Stimulated activated CD4-positive, alpha-beta T cell treated with anti-CD3 and anti-CD28 coated beads, Interleukin-4, amount 100 ng/mL, for 24 hours (primary cell): ENCODE results near the gene ERN1.

ENCODE experiments used
- DNase-seq: peaks from one replicate; pipeline ENCODE4 v3.0.0-alpha.2; 2020

The ERN1 gene

DNA sequence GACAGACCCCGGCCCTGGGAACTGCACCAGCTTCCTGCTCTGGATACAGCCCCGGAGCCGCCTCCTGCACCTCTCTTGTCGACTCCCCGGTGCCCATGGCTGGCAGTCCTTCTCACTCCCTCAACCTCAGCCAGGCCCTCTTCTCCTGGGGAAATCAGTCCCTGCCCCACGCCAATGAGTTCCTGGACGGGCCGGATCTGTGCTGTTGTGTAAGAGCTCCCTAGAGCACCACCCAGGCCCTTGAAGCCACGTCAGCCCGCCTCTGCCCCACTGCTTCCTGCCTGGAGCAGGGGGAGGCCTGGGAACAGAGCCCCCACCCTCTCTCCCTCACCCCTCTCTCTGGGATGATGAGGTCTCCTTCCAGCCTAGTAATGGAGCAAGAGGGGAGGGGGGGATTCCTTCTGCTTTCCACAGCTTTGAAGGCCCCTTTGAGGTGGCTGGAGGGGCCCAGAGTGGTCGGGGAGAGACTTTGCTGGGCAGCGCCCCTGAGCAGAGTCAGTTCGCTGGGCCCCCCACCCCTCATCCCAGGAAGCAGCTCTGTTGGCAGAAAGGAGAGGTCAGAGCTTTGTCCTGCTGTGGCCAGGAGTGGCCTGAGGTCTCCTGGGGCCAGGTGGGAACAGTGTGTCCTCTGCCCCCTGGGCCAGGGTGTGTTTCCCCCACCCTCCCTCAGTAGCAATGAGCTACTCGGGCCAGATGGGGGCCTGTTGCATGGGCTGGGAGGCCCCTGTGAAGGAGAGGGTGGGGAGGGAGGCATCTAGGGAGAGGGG, 128.0 kb downstream of the ERN1 start:
- no peak for DNase-seq

DNA sequence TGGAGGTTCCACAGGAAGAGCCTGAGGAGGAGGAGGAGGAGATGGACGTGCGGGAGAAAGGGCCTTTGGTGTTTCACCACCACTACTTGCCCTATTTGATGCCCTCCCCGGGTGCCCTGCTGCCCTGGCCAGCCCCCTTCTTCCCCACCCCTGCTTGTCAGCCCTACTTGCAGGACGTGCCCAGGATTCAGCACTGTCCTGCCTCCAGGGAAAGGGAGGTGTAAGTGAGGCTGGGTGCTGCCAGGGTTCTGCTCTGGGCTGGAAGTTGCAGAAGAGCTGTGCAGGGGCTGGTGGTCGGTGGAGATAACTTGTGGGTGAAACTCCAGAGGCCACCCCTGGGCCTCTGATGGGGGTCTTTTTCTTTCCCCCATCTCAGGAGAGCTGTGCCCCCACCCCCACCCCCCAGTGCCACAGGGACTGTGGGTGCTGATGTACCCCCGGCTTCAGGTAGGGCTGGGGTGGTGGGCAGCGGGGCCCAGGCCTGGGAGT, 128.8 kb downstream of the ERN1 start:
- DNase-seq, result no peak

DNA sequence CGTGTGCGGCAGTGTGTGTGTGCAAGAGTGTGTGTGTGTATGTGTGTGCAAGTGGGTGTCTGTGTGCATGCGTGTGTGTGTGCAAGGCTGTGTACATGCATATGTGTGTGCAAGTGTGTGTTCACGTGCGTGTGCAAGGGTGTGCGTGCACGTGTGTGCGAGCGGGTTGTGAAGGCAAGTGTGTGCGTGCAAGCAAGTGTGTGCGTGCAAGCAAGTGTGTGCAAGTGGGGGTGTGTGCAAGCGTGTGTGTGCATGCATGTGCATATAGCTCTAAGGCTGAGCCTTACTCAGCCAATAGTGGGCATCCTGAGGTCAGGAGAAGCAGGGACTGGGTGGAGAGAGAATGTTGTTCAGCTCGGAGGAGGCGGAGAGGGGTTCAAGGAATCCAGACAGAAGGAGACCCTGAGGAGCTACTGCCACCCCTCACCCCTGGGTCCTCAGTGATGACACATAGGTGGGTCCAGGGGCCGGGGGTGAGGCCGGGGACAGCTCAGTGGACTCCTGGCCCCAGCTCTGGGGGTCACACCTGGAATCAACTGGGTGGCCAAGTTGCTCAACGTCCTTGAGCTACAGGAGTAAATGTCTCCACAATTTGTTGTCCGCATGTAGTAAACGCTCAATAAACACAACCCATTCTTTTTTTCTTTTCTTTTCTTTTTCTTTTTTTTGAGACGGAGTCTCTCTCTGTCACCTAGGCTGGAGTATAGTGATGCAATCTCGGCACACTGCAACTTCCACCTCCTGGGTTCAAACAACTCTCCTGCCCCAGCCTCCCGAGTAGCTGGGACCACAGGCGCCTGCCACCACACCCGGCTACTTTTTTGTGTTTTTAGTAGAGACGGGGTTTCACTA, 130.0 kb downstream of the ERN1 start:
- DNase-seq, result no peak

DNA sequence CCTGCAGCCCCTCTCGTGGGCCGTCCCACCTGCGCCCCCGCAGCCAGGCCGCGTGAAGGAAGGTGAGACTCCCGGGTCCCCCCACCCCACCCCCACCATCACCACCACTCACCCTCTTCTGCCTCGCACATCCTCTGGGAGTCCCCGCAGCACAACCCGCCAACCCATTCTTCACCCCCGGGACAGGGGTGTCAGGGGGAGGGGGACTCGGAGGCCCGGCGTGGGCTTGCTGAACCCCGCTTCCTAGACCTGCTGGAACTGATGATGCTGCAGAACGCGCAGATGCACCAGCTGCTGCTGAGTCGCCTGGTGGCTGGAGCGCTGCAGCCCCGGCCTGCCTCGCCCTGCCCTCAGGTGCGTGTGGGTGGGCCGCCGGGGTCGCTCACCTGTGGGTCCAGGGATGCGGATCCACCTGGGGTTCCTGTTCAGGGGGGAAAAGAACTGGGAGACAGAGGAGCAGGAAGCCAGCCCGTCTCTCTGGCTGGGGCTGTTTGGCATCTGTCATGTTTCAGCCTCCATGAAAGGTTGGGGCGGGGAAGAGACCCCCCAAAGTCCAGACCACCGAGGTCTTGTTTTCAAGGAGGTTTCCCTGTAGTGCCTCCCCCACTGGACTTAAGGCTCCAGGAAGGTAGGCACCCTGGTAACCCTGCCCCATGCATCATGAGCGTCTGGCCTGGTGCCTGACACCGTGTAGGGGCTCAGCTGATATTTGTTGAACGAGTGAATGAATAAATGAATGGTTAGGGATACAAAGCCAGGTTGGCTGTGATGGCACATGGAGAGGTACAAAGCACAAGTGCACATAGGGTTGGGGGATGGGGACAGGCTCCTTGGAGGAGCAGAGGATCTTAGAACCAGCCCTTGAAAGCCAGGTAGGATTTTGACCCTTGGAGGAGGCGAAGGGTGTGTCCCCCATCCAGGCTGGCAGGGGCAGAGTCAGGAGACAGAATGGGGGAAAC, 130.9 kb downstream of the ERN1 start:
- DNase-seq, result no peak

DNA sequence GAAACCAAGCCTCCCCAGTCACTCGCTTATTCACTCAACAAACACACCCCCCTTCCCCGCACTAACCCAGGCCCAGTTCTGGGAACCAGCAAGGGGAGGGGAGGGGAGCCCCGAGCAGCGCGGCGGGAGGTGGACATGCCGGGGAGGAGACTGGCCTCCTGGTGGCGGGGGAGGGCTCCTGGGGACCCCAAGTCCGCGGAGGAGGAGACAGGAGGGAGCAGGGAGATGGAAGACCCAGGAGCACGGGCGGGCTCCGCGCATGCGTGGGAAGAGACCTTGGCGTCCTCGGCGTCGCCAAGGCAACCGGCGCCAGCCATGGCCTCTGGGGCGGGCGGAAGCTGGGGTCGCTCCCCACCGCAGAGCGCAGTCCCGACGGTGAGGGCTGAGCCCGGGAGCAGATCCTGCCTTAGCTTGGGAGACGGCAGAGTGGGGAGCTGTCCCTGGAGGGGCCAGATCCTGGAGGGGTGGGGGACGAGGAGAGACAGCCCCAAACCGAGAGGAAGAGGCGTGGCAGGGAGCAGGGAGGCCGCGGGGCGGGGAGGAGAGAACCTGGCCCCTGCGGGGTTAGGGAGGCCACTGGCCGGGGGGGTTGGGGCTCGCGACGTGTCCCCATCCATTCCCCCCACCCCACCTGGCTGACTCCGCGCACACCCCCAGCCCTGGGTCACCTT, 131.8 kb downstream of the ERN1 start, which contains the start of gene PRR29:
Gene PRR29, plus strand, starts transcription at position 302 of the 671 bp plus-strand sequence. Its CDS starts 14 bp downstream, at position 316.
- DNase-seq, result peak; percentile 68

DNA sequence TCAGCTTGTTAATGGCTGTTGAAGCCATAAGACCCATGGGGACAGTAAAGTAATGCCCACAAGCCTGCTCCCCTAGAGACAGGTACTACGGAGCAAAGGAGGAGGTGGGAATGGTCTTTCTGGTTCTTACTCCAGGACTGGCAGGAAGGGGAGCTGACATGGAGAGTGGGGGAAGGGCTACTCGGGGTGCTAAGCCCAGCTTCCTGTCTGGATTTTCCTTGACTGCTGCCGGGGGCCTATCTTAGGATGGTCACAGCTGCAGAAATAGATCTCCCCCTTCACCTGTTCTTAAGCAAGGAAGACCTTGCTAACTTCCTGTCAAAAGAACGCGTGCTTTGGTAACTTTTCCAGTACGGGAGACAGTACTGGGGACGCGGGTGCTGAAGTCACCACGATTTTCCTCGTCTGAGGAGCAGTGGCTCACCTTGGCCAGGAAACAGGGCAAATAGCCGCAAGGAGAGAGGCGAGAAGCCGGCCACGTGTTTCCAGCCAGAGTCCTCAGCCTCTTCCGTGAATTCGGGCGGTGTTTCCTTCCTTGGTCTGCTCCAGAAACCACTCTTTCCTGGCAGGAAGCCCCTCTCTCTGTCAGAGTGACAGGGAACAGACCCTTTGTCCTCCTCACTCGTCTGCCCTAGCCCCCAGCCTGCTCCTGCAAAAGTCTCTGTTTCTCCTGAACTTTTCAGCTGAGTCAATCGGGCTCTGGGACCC, 132.4 kb downstream of the ERN1 start:
- DNase-seq, result no peak

DNA sequence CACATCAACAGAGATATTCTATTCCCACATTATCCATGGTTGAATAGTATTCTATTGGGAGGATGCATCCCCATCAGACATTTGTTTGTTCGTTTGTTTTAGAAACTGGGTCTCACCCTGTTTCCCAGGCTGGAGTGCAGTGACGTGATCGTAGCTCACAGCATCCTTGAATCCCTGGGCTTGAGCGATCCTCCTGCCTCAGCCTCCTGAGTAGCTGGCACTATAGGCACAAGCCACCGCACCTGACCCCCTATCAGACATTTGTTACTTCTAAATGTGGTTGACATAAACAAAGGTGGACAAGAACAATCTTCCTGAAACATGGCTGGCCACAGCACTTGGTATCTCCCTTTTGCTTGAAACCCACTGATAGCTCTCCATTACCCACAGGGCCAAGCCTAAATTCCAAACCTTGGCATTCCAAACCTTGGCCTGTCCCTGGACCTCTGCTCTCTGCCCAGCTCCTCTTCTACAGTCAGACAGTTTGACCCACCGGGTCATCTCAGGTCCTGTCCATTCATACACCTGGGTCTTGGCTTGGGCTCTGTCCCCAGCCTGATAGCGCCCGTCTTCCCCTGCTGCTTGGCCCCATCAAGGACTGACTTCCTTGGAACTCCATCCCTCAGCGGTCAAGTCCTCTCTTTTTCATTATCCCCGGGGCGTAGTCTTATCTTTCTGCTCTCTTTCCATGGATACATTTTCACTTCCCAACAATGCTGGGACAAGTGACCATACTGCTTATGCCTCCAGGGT, 133.3 kb downstream of the ERN1 start:
- no peak for DNase-seq

DNA sequence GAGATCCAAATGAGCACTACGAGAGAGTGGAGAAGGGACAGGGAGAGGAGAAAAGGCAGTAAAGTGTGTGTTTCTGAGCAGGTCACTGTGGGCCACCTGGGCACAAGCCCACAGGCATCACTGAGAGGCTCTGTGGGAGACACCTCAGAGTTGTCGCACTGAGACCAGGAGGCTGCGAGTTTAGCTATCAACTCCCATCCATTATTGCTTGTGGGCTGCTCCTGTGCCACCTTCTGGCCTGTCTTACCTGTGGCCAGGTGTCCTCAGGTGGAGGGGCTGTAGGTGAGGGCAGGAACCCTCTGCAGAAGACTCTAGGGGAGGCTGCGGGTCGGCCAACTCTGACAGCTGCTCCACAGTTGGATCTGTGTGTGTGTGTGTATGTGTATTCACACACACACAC, 134.3 kb downstream of the ERN1 start:
- no peak for DNase-seq

DNA sequence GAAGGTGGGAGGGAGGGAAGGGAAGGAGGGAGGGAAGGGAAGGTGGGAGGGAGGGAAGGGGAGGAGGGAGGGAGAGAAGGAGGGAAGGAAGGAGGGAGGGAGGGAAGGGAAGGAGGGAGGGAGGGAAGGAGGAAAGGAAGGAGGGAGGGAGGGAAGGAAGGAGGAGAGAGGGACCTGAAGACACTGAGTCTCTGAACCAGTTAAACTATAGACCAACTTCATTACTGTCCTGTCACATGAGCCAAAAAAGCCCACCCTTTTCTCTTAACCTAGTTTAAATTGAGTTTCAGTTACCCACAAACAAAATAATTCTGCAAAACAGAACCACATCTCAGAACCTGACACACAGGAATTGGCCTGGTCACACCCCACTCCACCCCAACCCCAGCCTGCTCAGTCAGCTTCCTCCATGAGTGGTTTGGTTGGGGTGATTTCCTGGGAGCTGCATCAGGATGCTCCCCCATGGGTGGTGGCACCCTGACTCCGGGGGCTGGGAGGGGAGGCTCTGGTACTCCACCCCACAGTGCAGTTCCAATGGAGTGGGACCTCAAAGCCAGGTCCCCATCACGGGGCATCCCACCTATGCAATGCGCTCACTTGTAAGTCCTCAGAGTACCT, 136.5 kb downstream of the ERN1 start:
- no peak for DNase-seq

DNA sequence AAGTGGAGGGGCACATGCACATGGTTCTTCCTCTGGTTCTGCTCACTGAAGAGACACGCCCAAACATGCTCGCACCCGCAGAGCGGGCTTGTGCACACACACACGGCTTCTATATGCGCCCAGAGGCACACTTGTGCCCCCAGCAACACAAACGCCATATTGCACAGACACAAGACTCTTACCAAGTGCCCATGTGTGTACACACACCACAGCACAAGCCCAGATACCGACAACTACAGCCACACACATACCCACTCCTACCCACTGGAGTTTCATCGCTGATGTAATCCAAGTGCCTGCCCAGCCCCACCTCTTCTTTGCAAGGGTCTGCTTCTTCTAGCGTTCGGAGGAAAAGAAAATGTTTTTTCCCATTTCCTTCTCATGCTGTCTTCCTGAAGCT, 138.3 kb downstream of the ERN1 start:
- DNase-seq, result no peak

DNA sequence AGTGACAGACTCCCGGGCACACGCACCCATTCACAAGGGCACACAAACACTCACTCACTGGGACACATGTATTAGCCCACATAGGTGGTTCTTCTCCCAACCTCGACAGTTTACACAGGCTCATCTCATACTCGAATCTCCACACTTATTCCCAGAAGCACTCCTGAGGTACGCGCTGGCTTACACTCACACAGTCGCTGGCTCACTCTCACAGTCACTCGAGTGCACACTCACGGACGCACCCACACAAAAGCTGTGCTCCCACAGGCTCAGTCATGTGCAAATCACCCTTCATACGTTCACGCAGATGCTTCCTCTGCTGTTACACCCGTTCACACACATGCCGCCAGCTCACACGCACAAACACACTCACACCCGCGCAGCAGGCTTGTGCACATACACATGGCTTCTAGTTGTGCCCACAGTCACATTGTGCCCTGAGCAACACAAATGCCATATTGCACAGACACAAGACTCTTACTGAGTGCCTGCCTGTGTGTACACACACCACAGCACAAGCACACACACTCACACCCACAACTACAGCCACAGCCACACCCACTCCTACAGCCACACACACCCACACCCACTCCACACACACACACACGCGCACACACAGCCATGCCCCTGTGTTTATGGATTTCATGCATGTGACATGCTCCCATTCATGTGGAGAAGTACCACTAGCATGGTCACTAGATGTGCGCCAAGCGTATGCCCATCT, 140.2 kb downstream of the ERN1 start:
- DNase-seq, result no peak
